ENCODE results near the gene SHD.

The SHD gene

DNA sequence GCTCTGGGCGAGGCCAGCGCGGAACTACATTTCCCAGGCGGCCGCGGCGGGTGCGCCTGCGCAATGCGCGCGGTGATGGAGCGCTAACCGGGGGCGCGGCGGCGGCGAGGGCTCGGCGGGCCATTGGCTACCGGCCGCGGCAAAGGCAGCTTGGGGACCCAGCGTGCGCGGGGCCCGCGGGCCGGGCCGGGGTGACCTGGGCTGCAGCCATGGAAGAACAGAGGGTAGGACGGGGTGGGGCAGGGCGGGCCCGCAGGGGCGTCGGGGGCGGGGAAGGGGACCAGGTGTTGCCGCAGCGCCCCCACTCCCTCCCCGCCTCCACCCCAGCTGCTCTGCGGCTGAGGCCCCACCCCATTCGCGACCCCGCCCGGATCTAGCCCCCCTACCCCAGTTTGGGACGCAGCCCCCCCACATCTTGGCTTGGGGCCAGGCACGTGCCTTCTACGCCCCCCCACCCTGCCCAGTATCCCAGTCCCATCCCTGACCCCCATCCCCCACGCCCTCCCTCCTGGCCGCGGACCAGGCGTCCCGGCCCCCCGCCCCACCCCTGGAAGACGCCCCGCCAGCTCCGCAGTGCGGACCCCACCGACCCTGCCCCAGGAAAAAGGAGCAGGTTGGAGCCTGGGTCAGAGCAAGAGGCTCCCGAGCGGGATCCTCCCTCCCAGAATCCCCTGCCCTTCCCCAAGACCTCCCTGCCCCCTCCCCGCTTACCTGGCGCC lies 25.6 kb downstream of the SHD start, which contains the start of gene FSD1:
Gene FSD1 (plus strand): TSS at position 61 of the 719 bp plus-strand sequence. CDS start 149 bp downstream, at position 210.
- H2AK5ac ChIP-seq (ENCODE audit: low read depth, low read length): peak within 1 kb of the TSS; percentile 24
- H4K8ac ChIP-seq (ENCODE audit: low read depth, low read length): no peak within 1 kb of the TSS
- H2AFZ ChIP-seq (ENCODE audit: low read length): peak within 1 kb of the TSS; percentile 90
- H3K79me1 ChIP-seq (ENCODE audit: low read depth, low read length): peaks cover 4% of the 10 kb centered on the region
- H3K14ac ChIP-seq (ENCODE audit: low read length): no peak within 1 kb of the TSS
- peak within 1 kb of the TSS; percentile 71 for H3K18ac ChIP-seq (ENCODE audit: low read length)
- H3K4me2 ChIP-seq (ENCODE audit: insufficient read depth, low read length, poor library complexity, severe bottlenecking): peak within 1 kb of the TSS; percentile 49
- H2BK120ac ChIP-seq (ENCODE audit: low read depth, low read length): no peak within 1 kb of the TSS
- H4K91ac ChIP-seq (ENCODE audit: low read depth, low read length, poor library complexity): no peak within 1 kb of the TSS
- peak; percentile 80 for DNase-seq (ENCODE audit: low spot score)
- no peak within 1 kb of the TSS for H3K4ac ChIP-seq (ENCODE audit: low read length)
- peaks cover 0 to 2% of the 10 kb centered on the region in 2 donors for H3K9me3 ChIP-seq (replicated peaks in 1 of 2; ENCODE audit: control insufficient read depth in 2 of 2, insufficient read depth in 1 of 2, low read depth in 1 of 2, low read length in 2 of 2)
- peak within 1 kb of the TSS; percentile 19 for H2BK5ac ChIP-seq (ENCODE audit: low read length)
- peak within 1 kb of the TSS; percentile 2 for H2BK15ac ChIP-seq (ENCODE audit: low read length)
- no peaks in the 10 kb centered on the region for H3K27me3 ChIP-seq (ENCODE audit: control insufficient read depth in 3 of 3, insufficient read depth in 3 of 3, low read depth in 1 of 3, low read length in 3 of 3)
- H3K27ac ChIP-seq (replicated peaks; ENCODE audit: low read length): no peak within 1 kb of the TSS
- peaks cover 14 to 27% of the 10 kb centered on the region in 2 donors for H3K36me3 ChIP-seq (replicated peaks in 1 of 2; ENCODE audit: control insufficient read depth in 2 of 2, insufficient read depth in 2 of 2, low read length in 2 of 2)
- no peak within 1 kb of the TSS for H3K9ac ChIP-seq (ENCODE audit: low read depth, low read length, poor library complexity)
- H3K23ac ChIP-seq (ENCODE audit: low read depth, low read length, poor library complexity): no peak within 1 kb of the TSS
- H3K4me3 ChIP-seq (ENCODE audit: low read length in 2 of 2): peak within 1 kb of the TSS; percentile 46 to 80
- no CpG with 5 or more reads among the region's 63 CpGs for WGBS, 2 donors (ENCODE audit: extremely low coverage in 2 of 2, insufficient read length in 2 of 2, insufficient replicate concordance in 1 of 2)
- peaks cover 7% of the 10 kb centered on the region in 2 donors for H3K4me1 ChIP-seq (ENCODE audit: control insufficient read depth in 2 of 2, insufficient read depth in 1 of 2, low read depth in 1 of 2, low read length in 2 of 2)
- peak within 1 kb of the TSS; percentile 82 for H2BK12ac ChIP-seq (ENCODE audit: low read length)

DNA sequence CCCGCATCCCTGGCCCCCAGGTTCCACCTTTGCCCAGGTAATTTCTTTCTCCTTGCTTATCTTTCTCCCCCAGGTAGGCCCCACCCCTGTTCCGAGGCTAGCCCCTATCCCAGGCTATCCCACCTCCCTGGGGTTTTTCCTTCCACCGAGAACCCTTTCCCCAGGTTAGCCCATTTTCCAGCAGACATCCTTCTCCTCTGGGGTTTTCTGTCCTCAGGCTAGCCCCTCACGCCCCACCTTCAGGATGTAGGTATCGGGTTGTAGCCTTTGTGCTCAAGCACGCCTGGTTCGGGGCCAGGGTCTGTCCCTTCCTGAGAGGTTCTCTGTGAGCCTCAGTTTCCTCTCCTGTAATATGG lies 26.2 kb downstream of the SHD start:
- H3K27me3 ChIP-seq (ENCODE audit: control insufficient read depth in 3 of 3, insufficient read depth in 3 of 3, low read depth in 1 of 3, low read length in 3 of 3): no peaks in the 10 kb centered on the region
- no peak overlapping the region for H3K9ac ChIP-seq (ENCODE audit: low read depth, low read length, poor library complexity)
- peaks cover 4% of the 10 kb centered on the region for H3K79me1 ChIP-seq (ENCODE audit: low read depth, low read length)
- H3K18ac ChIP-seq (ENCODE audit: low read length): no peak overlapping the region
- H3K9me3 ChIP-seq (replicated peaks in 1 of 2; ENCODE audit: control insufficient read depth in 2 of 2, insufficient read depth in 1 of 2, low read depth in 1 of 2, low read length in 2 of 2): peaks cover 0 to 2% of the 10 kb centered on the region in 2 donors
- peak overlapping the region; percentile 46 to 80 for H3K4me3 ChIP-seq (ENCODE audit: low read length in 2 of 2)
- H3K4me2 ChIP-seq (ENCODE audit: insufficient read depth, low read length, poor library complexity, severe bottlenecking): peak overlapping the region; percentile 49
- H2AK5ac ChIP-seq (ENCODE audit: low read depth, low read length): peak overlapping the region; percentile 24
- H3K23ac ChIP-seq (ENCODE audit: low read depth, low read length, poor library complexity): no peak overlapping the region
- peaks cover 7% of the 10 kb centered on the region in 2 donors for H3K4me1 ChIP-seq (ENCODE audit: control insufficient read depth in 2 of 2, insufficient read depth in 1 of 2, low read depth in 1 of 2, low read length in 2 of 2)
- H4K8ac ChIP-seq (ENCODE audit: low read depth, low read length): no peak overlapping the region
- H3K14ac ChIP-seq (ENCODE audit: low read length): no peak overlapping the region
- no peak overlapping the region for H4K91ac ChIP-seq (ENCODE audit: low read depth, low read length, poor library complexity)
- no peak overlapping the region for H2BK120ac ChIP-seq (ENCODE audit: low read depth, low read length)
- H3K4ac ChIP-seq (ENCODE audit: low read length): no peak overlapping the region
- peaks cover 14 to 31% of the 10 kb centered on the region in 2 donors for H3K36me3 ChIP-seq (replicated peaks in 1 of 2; ENCODE audit: control insufficient read depth in 2 of 2, insufficient read depth in 2 of 2, low read length in 2 of 2)
- no CpG with 5 or more reads among the region's 7 CpGs for WGBS, 2 donors (ENCODE audit: extremely low coverage in 2 of 2, insufficient read length in 2 of 2, insufficient replicate concordance in 1 of 2)
- no peak for DNase-seq (ENCODE audit: low spot score)
- no peak overlapping the region for H3K27ac ChIP-seq (replicated peaks; ENCODE audit: low read length)
- H2BK5ac ChIP-seq (ENCODE audit: low read length): peak overlapping the region; percentile 19
- peak overlapping the region; percentile 90 for H2AFZ ChIP-seq (ENCODE audit: low read length)
- H2BK12ac ChIP-seq (ENCODE audit: low read length): no peak overlapping the region
- H2BK15ac ChIP-seq (ENCODE audit: low read length): no peak overlapping the region

DNA sequence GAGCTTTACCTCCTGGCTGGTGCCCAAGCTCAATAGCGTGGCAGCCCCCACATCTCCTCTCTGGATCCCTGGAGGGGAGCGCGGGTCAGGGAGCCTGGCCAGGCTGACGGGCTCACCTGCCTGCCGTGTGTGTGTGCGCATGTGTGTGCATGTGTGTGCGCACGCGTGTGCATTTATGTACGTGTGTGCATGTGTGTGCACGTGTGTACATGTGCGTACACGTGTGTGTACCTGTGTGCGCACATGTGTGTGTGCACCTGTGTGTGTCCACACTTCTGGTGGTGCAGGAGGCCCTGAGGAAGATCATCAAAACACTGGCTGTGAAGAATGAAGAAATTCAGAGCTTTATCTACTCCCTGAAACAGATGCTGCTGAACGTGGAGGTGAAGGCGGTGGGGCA lies 26.6 kb downstream of the SHD start:
- H3K4me1 ChIP-seq (ENCODE audit: control insufficient read depth in 2 of 2, insufficient read depth in 1 of 2, low read depth in 1 of 2, low read length in 2 of 2): peaks cover 7% of the 10 kb centered on the region in 2 donors
- no peak overlapping the region for H2BK120ac ChIP-seq (ENCODE audit: low read depth, low read length)
- H4K91ac ChIP-seq (ENCODE audit: low read depth, low read length, poor library complexity): peak overlapping the region; percentile 19
- H3K36me3 ChIP-seq (replicated peaks in 1 of 2; ENCODE audit: control insufficient read depth in 2 of 2, insufficient read depth in 2 of 2, low read length in 2 of 2): peaks cover 17 to 36% of the 10 kb centered on the region in 2 donors
- no peak overlapping the region for H2BK12ac ChIP-seq (ENCODE audit: low read length)
- no peak overlapping the region for H3K4me2 ChIP-seq (ENCODE audit: insufficient read depth, low read length, poor library complexity, severe bottlenecking)
- H3K14ac ChIP-seq (ENCODE audit: low read length): no peak overlapping the region
- peak overlapping the region; percentile 19 for H2BK5ac ChIP-seq (ENCODE audit: low read length)
- peak overlapping the region; percentile 24 for H2AK5ac ChIP-seq (ENCODE audit: low read depth, low read length)
- H3K9ac ChIP-seq (ENCODE audit: low read depth, low read length, poor library complexity): peak overlapping the region; percentile 71
- no peak overlapping the region for H2BK15ac ChIP-seq (ENCODE audit: low read length)
- peaks cover 4% of the 10 kb centered on the region for H3K79me1 ChIP-seq (ENCODE audit: low read depth, low read length)
- H3K23ac ChIP-seq (ENCODE audit: low read depth, low read length, poor library complexity): no peak overlapping the region
- H4K8ac ChIP-seq (ENCODE audit: low read depth, low read length): no peak overlapping the region
- H3K27me3 ChIP-seq (ENCODE audit: control insufficient read depth in 3 of 3, insufficient read depth in 3 of 3, low read depth in 1 of 3, low read length in 3 of 3): no peaks in the 10 kb centered on the region
- peaks cover 0 to 4% of the 10 kb centered on the region in 2 donors for H3K9me3 ChIP-seq (replicated peaks in 1 of 2; ENCODE audit: control insufficient read depth in 2 of 2, insufficient read depth in 1 of 2, low read depth in 1 of 2, low read length in 2 of 2)
- no peak for DNase-seq (ENCODE audit: low spot score)
- H3K4me3 ChIP-seq (ENCODE audit: low read length in 2 of 2): peak overlapping the region in 1 of 2 donors; percentile 51
- H3K18ac ChIP-seq (ENCODE audit: low read length): peak overlapping the region; percentile 24
- no peak overlapping the region for H2AFZ ChIP-seq (ENCODE audit: low read length)
- no peak overlapping the region for H3K27ac ChIP-seq (replicated peaks; ENCODE audit: low read length)
- WGBS, 2 donors (ENCODE audit: extremely low coverage in 2 of 2, insufficient read length in 2 of 2, insufficient replicate concordance in 1 of 2): no CpG with 5 or more reads among the region's 16 CpGs
- H3K4ac ChIP-seq (ENCODE audit: low read length): peak overlapping the region; percentile 60

DNA sequence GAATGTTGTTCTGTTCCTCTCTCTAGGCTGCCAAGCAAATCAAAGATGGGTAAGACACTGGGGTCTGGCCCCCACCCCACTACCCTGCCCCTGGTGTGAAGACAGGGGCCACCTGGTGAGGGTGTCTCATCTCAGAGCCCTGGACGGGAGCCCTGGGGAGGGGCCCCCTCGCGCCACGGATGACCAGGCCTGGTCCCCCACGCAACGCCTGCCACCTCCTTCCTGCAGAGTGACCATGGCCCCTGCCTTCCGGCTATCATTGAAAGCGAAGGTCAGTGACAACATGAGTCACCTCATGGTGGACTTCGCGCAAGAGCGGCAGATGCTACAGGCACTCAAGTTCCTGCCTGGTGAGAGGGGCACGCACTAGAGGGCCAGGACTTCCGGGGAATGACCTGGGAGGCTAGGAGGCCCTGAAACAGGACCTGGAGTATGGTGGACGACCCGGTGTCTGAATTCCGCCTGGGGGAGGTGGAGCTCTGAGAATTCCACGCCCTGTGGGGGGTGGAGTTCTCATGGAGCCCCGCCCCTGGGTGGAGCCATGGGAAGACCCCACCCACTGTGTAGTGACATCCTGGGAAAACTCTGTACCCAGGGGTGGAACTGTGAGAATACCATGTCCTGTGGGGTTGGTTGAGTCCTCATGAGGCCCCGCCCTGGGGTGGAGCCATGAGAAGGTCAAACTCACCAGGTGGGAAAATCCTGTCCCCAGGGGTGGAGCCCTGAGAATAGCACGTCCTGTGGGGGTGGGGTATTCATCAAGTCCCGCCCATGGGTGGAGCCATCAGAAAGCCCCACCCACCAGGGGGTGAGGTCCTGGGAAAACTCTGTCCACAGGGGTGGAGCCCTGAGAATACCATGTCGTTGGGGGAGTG lies 31.4 kb downstream of the SHD start:
- peaks cover 0 to 2% of the 10 kb centered on the region in 2 donors for H3K4me1 ChIP-seq (ENCODE audit: control insufficient read depth in 2 of 2, insufficient read depth in 1 of 2, low read depth in 1 of 2, low read length in 2 of 2)

More for the DNA sequence above, 31.4 kb downstream of the SHD start:
- Histone ChIP-seq H2BK120ac (ENCODE audit: low read depth, low read length) (no peak overlapping the region), H2BK15ac (ENCODE audit: low read length) (no peak overlapping the region), H3K4ac (ENCODE audit: low read length) (no peak overlapping the region), H3K9ac (ENCODE audit: low read depth, low read length, poor library complexity) (no peak overlapping the region), H3K36me3 (replicated peaks in 1 of 2; ENCODE audit: control insufficient read depth in 2 of 2, insufficient read depth in 2 of 2, low read length in 2 of 2) (peaks cover 29 to 64% of the 10 kb centered on the region in 2 donors), H3K4me3 (ENCODE audit: low read length in 2 of 2) (no peak overlapping the region), H3K9me3 (replicated peaks in 1 of 2; ENCODE audit: control insufficient read depth in 2 of 2, insufficient read depth in 1 of 2, low read depth in 1 of 2, low read length in 2 of 2) (peaks cover 0 to 4% of the 10 kb centered on the region in 2 donors), H3K27me3 (ENCODE audit: control insufficient read depth in 3 of 3, insufficient read depth in 3 of 3, low read depth in 1 of 3, low read length in 3 of 3) (no peaks in the 10 kb centered on the region), H3K4me2 (ENCODE audit: insufficient read depth, low read length, poor library complexity, severe bottlenecking) (no peak overlapping the region), H2BK12ac (ENCODE audit: low read length) (no peak overlapping the region), H3K23ac (ENCODE audit: low read depth, low read length, poor library complexity) (peak overlapping the region; percentile 95), H3K14ac (ENCODE audit: low read length) (no peak overlapping the region), H2BK5ac (ENCODE audit: low read length) (no peak overlapping the region), H2AFZ (ENCODE audit: low read length) (no peak overlapping the region), H4K8ac (ENCODE audit: low read depth, low read length) (no peak overlapping the region), H4K91ac (ENCODE audit: low read depth, low read length, poor library complexity) (no peak overlapping the region), H3K27ac (replicated peaks; ENCODE audit: low read length) (no peak overlapping the region), H2AK5ac (ENCODE audit: low read depth, low read length) (no peak overlapping the region), H3K79me1 (ENCODE audit: low read depth, low read length) (peaks cover 2% of the 10 kb centered on the region), H3K18ac (ENCODE audit: low read length) (no peak overlapping the region)
- DNase-seq (ENCODE audit: low spot score): no peak
- no CpG with 5 or more reads among the region's 22 CpGs for WGBS, 2 donors (ENCODE audit: extremely low coverage in 2 of 2, insufficient read length in 2 of 2, insufficient replicate concordance in 1 of 2)
